T1000 (cell line): ENCODE measurements around the gene ENO4.

Experiments
- DNase-seq: peaks from one replicate; lab custom pipeline; 2025; ENCODE audit warnings: mixed read lengths; lab: John Stamatoyannopoulos, UW

ENO4 gene

GRCh38 chr10:116917481-116917880 is 68.2 kb downstream of the ENO4 start:
- DNase-seq = no peak

GRCh38 chr10:116918583-116918982 is 69.3 kb downstream of the ENO4 start:
- DNase-seq = no peak

- DNase-seq = no peak
These were observed 69.9 kb downstream of the ENO4 start for GRCh38 chr10:116919164-116919563.

- no peak for DNase-seq
These were observed 70.4 kb downstream of the ENO4 start for GRCh38 chr10:116919706-116920105.

- no peak for DNase-seq
These were observed 75.8 kb downstream of the ENO4 start for GRCh38 chr10:116925056-116925455.

- no peak for DNase-seq
These were observed 77.1 kb downstream of the ENO4 start for GRCh38 chr10:116926426-116926825.

- no peak for DNase-seq
These were observed 82.5 kb downstream of the ENO4 start for GRCh38 chr10:116931806-116932205.
